ENCODE measurements around the gene ANKRD34A.

ANKRD34A gene

GRCh38 chr1:145964328-145965118 lies at the start of gene ANKRD34A, which contains the start of gene POLR3GL:
TSS of gene ANKRD34A (minus strand) at chr1:145964575. CDS start at chr1:145961759, 2,816 bp downstream.
TSS of gene POLR3GL (plus strand) at chr1:145964690. CDS start at chr1:145974866, 10,176 bp downstream.
- peak; percentile 93 for DNase-seq (ENCODE audit: low spot score)

- no peak for DNase-seq (ENCODE audit: low spot score)
Measured at GRCh38 chr1:146013559-146013922, 49.2 kb upstream of the ANKRD34A start.

- no peak for DNase-seq (ENCODE audit: low spot score)
Measured at GRCh38 chr1:146012703-146013558, 48.6 kb upstream of the ANKRD34A start.

DNA sequence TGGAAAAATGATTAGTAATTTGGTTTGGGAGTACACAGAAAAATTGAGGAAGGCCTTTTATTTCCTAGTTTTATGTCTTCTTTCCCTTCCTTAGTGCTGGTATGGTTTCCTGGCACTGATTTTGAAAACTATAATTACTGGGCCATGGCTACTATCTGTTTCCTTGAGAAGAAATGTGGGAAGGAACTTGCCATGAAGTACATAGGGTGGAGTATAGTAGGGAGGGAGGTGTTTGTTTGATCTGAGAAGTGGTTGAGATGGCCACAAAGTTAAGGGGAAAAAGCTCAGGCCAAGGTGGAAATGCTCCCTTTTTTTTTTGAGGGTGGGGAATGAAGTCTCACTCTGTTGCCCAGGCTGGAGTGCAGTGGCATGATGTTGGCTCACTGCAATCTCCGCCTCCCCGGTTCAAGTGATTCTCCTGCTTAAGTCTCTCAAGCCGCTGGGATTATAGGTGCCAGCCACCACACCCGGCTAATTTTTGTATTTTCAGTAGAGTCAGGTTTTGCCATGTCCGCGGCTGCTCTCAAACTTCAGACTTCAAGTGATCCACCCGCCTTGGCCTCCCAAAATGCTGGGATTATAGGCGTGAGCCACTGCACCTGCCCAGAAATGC lies 45.9 kb upstream of the ANKRD34A start:
- DNase-seq (ENCODE audit: low spot score), result no peak

DNA sequence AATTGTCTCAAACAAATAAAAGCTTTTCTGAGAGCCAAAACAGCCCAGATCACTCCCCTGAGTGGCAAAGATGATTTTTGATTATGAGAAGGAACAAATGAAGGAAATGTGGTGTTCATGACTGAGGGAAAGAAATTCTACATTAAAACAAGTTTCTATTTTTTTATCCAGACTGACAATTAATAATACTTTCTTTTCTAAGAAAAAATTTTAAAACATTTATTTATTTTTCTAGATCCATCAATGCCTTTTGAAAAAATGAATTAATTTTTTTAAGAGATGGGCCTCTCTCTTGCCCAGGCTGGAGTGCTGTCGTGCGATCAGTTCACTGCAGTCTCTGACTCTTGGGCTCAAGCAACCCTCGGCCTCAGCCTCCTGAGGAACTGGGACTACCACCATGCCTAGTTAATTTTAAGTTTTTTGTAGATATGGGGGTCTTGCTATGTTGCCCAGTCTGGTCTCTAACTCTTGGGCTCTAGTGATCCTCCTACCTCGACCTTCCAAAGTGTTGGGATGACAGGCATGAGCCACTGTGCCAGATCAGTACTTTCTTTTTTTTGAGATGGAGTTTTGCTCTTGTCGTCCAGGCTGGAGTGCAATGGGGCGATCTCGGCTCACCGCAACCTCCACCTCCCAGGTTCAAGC lies 43.2 kb upstream of the ANKRD34A start:
- DNase-seq (ENCODE audit: low spot score), result no peak

GRCh38 chr1:146001709-146002108 lies 37.3 kb upstream of the ANKRD34A start:
- DNase-seq (ENCODE audit: low spot score), result no peak

- no peak for DNase-seq (ENCODE audit: low spot score)
Measured at GRCh38 chr1:145999321-146000024, 35.1 kb upstream of the ANKRD34A start.

DNA sequence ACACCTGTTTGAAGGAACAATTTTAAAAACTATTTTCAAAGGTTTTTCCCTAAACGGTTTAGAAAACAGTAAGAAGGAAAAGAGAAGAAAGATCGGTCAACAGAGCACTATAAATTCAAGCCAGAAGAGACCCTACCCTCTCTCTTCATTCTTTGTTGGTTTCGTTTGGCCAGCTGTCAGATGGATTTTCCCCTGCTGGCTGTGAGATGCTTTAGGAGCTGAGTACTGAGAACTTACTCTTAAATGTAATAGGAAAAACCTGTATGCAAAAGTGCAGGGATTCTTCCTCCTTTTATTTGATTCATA lies 33.3 kb upstream of the ANKRD34A start:
- DNase-seq (ENCODE audit: low spot score), result no peak

GRCh38 chr1:145997016-145997717 lies 32.8 kb upstream of the ANKRD34A start:
- DNase-seq (ENCODE audit: low spot score), result no peak

GRCh38 chr1:145996433-145997015 lies 32.1 kb upstream of the ANKRD34A start, which contains the start of gene TXNIP:
TSS of gene TXNIP (minus strand) at chr1:145996579. CDS start at chr1:145996266, 313 bp downstream.
- peak; percentile 97 for DNase-seq (ENCODE audit: low spot score)

DNA sequence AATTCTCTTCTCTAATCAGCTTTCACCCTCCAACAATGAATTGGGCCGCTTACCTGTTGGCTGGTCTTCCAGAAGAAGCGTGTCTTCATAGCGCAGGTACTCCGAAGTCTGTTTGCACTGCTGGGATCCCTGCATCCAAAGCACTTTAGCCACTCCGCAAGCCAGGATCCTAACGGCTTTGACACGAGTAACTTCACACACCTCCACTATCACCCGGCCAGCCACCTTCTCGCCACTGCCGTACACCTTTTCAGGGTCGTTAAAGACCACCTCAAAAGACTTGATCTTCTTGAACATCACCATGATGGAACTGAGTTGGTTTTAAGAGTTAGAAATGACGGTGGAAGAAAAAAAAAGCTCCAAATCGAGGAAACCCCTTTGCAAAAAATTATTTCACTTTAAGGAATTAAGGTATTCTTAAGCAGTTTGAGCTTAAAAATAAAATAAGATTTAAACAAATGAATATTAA lies 31.6 kb upstream of the ANKRD34A start:
- DNase-seq (ENCODE audit: low spot score), result no peak

GRCh38 chr1:145995148-145995881 lies 30.9 kb upstream of the ANKRD34A start:
- DNase-seq (ENCODE audit: low spot score), result no peak

DNA sequence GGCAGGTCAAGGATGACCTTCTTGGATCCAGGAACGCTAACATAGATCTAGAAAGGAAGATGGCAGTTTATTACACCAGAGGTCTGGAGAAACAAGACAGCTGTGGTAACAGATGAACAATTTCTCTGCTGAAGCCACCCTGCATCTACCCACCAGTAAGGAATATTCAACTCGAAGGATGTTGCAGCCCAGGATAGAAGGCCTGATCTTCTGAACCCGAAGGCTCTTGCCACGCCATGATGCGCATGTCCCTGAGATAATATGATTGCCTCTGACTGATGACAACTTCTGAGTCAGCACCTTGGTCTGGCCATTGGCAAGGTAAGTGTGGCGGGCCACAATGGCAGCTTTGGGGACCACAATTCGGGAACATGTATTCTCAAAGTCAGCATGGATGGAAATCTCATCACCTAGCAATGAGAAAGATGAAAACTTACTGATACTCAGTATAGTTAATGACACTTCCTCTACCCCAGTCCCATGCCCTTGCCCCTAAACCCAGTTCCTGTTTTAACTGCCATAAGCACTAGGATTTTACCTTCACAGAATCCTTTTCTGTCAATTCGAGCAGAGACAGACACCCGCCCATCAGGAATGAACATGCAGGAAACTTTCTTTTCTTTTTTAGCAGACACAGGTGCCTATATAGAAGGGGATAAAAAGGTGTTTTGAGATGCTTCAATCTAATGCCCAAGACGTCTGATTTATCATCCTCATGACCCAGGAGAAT lies 30.2 kb upstream of the ANKRD34A start:
- DNase-seq (ENCODE audit: low spot score), result no peak

DNA sequence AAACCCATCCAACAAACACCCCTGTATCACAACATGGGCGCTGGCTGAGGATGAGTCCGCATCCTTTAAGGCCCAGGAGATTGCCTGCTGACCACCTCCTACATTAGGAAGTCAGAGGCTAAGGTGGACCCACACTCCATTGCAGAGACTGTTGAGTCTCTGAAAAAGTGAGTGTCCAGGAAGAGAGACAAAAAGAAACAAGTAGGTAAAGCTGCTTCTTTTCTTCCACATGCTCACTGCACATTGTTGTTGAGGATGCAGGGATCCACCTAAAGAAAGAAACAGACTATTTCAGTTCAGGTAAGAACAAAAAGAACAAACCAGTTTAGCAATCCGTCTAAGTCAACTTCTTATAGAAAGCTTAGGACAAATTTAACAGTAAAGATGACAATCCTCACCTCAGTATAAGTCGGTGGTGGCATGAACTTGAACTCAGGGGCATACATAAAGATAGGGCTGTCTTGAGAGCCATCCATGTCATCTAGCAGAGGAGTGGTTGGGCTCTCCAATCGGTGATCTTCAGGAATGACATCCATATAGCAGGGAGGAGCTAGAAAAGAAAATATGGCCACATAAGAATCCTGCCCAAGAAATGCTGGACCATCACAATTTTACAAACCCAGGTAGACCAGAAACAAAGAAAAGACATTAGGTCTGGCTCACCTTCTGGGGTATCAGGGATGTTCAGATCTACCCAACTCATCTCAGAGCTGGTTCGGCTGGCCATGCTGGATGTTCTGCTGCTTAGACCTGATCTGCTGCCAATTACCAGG lies 29.4 kb upstream of the ANKRD34A start:
- no peak for DNase-seq (ENCODE audit: low spot score)

- DNase-seq (ENCODE audit: low spot score), result no peak
Measured at GRCh38 chr1:145992958-145993617, 28.7 kb upstream of the ANKRD34A start.

DNA sequence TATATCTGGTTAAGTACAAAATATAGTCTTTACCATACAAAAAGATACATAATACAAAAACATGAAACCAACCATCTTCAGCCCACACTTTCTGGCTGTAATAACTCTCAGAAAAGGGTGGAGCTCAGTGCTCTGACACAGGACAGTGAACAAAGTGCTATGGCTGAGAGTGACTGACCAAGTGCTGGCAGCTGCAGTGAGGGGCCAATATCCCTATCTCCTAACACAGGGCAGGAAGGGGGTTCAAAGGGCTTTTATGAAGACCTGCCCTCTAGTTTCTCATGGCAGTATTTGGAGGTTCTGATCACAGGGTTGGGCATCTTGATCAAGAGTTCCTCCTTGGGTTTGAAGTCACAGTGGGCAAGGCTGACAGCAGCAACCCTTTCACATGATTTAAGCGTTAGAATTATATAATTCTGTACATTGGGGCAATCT lies 28.1 kb upstream of the ANKRD34A start:
- DNase-seq (ENCODE audit: low spot score), result no peak

- DNase-seq (ENCODE audit: low spot score), result no peak
Measured at GRCh38 chr1:145991735-145992412, 27.5 kb upstream of the ANKRD34A start.
